GM18907 (cell line): ENCODE results near the gene GIT1.
A peak's percentile ranks its signal among the peaks of the same experiment; 100 is the strongest.

Source experiments
- ATAC-seq: cut with Tn5 transposase; IDR thresholded peaks from one replicate; pipeline ENCODE4 v1.9.1; 2021; ENCODE audit warnings: mild to moderate bottlenecking, moderate library complexity; ENCODE audit not compliant: unreplicated experiment

GIT1 gene

GRCh38 chr17:29615492-29616299, 26.2 kb upstream of the GIT1 start:
- peak; percentile 50 for ATAC-seq

GRCh38 chr17:29615048-29615385, 25.6 kb upstream of the GIT1 start:
- no peak for ATAC-seq

- ATAC-seq = no peak
These were observed 25.1 kb upstream of the GIT1 start for GRCh38 chr17:29614349-29615047.

GRCh38 chr17:29613856-29614255, 24.4 kb upstream of the GIT1 start:
- no peak for ATAC-seq

GRCh38 chr17:29613352-29613837, 23.9 kb upstream of the GIT1 start:
- ATAC-seq = no peak

- ATAC-seq = no peak
These were observed 23.2 kb upstream of the GIT1 start for GRCh38 chr17:29612404-29613280.

- no peak for ATAC-seq
These were observed 22.6 kb upstream of the GIT1 start for GRCh38 chr17:29612094-29612403.

- ATAC-seq = no peak
These were observed 22.1 kb upstream of the GIT1 start for GRCh38 chr17:29611351-29612093.

GRCh38 chr17:29610395-29610794, 20.9 kb upstream of the GIT1 start:
- no peak for ATAC-seq

- no peak for ATAC-seq
These were observed 19.5 kb upstream of the GIT1 start for GRCh38 chr17:29608986-29609385.

- no peak for ATAC-seq
These were observed 18.2 kb upstream of the GIT1 start for GRCh38 chr17:29607557-29608195.

- ATAC-seq = no peak
These were observed 13.7 kb upstream of the GIT1 start for GRCh38 chr17:29603109-29603674.

GRCh38 chr17:29597361-29598172, 8.1 kb upstream of the GIT1 start:
- no peak for ATAC-seq

- no peak for ATAC-seq
These were observed 7.4 kb upstream of the GIT1 start for GRCh38 chr17:29596811-29597210.

- no peak for ATAC-seq
These were observed 6.7 kb upstream of the GIT1 start for GRCh38 chr17:29595943-29596774.

- ATAC-seq = no peak
These were observed 5.9 kb upstream of the GIT1 start for GRCh38 chr17:29595107-29595942.

- no peak for ATAC-seq
These were observed 5.2 kb upstream of the GIT1 start for GRCh38 chr17:29594519-29595090.
